Muscle of leg (tissue), 16 donors: ENCODE data around the gene ABHD8. TPM values are rescaled to one million over a fixed set of nuclear protein-coding genes. Genes with fewer than 3 reads are reported as not detected.
A peak's percentile ranks its signal among the peaks of the same experiment; 100 is the strongest.

Experiments
- DNase-seq: peaks from one replicate; pipeline ENCODE4 v3.0.0; 2013
- H3K27ac ChIP-seq: one replicate; pipeline ENCODE4 v1.5.1; 2013; ENCODE audit warnings: mild to moderate bottlenecking, low read length, control low read depth
- H3K27me3 ChIP-seq: one replicate; pipeline ENCODE4 v1.6.1; 2013; ENCODE audit warnings: low read length; ENCODE audit not compliant: control insufficient read depth, insufficient read depth
- H3K36me3 ChIP-seq: one replicate; pipeline ENCODE4 v1.6.1; 2013; ENCODE audit warnings: low read length; ENCODE audit not compliant: control insufficient read depth, insufficient read depth
- H3K4me1 ChIP-seq: one replicate; pipeline ENCODE4 v1.6.1; 2013; ENCODE audit warnings: low read length; ENCODE audit not compliant: control insufficient read depth, insufficient read depth
- H3K4me3 ChIP-seq: one replicate; pipeline ENCODE4 v1.5.1; 2013; ENCODE audit warnings: low read length, control low read depth
- H3K9me3 ChIP-seq: replicated peaks from 2 replicates; pipeline ENCODE4 v1.6.1; 2013; ENCODE audit warnings: low read depth, low read length; ENCODE audit not compliant: control insufficient read depth
- WGBS: methylation state at CpG from one replicate; pipeline ENCODE4 v1.1.5; 2013; ENCODE audit warnings: missing lambda C conversion rate; ENCODE audit not compliant: insufficient coverage; 5-methylcytosine and 5-hydroxymethylcytosine counted together
- long read RNA-seq, 11 donors: transcript quantifications; one replicate each; lab custom pipeline, GENCODE V29; 2026
- polyA plus RNA-seq, 8 donors: library from polyadenylated mRNA; unstranded; fragments of 120-200 nt; gene quantifications; one replicate each; pipeline versions ENCODE4 v1.2.1 to v1.2.3, GENCODE V29; 2013; ENCODE audit warnings: inconsistent platforms in 1 of 8, low replicate concordance in 1 of 8; ENCODE audit not compliant: insufficient read length in 8 of 8, insufficient read depth in 1 of 8
- total RNA-seq: library from RNA; stranded (reverse); fragments of 120-200 nt; gene quantifications from one replicate; pipeline ENCODE4 v1.2.4, GENCODE V29; 2013

The ABHD8 gene
- total RNA-seq (6.1 TPM), polyA plus RNA-seq (10 to 100 TPM in 1 of 8 donors, 1 to 10 TPM in 7; 7.5 to 10.1 (median 8.4) TPM)
- long read RNA-seq, donor 1, partial matches to known transcripts = 7 of 27 reads
- long read RNA-seq, donor 1, other reads (novel, unspliced or antisense) = 19 of 27 reads
- long read RNA-seq, donor 2, partial matches to known transcripts = 0 of 1 reads
- long read RNA-seq, donor 2, other reads (novel, unspliced or antisense) = 0 of 1 reads
- long read RNA-seq, donor 3, transcript ABHD8-201 (5 exons, 2,090 nt) = major isoform, 6 of 6 reads
- long read RNA-seq, donor 3, partial matches to known transcripts = 0 of 6 reads
- long read RNA-seq, donor 3, other reads (novel, unspliced or antisense) = 0 of 6 reads
- long read RNA-seq, donor 4, partial matches to known transcripts = 0 of 28 reads
- long read RNA-seq, donor 4, other reads (novel, unspliced or antisense) = 25 of 28 reads
- long read RNA-seq, donor 5, transcript ABHD8-201 (5 exons, 2,090 nt) = major isoform, 11 of 277 reads
- long read RNA-seq, donor 5, partial matches to known transcripts = 266 of 277 reads
- long read RNA-seq, donor 5, other reads (novel, unspliced or antisense) = 0 of 277 reads
- long read RNA-seq, donor 6, partial matches to known transcripts = 276 of 285 reads
- long read RNA-seq, donor 6, other reads (novel, unspliced or antisense) = 5 of 285 reads
- long read RNA-seq, donor 7, transcript ABHD8-201 (5 exons, 2,090 nt) = major isoform, 6 of 110 reads
- long read RNA-seq, donor 7, partial matches to known transcripts = 104 of 110 reads
- long read RNA-seq, donor 7, other reads (novel, unspliced or antisense) = 0 of 110 reads
- long read RNA-seq, donor 8, partial matches to known transcripts = 0 of 2 reads
- long read RNA-seq, donor 8, other reads (novel, unspliced or antisense) = 0 of 2 reads
- long read RNA-seq, donor 9, partial matches to known transcripts = 0 of 1 reads
- long read RNA-seq, donor 9, other reads (novel, unspliced or antisense) = 0 of 1 reads
- long read RNA-seq, donor 10, partial matches to known transcripts = 56 of 59 reads
- long read RNA-seq, donor 10, other reads (novel, unspliced or antisense) = 0 of 59 reads
- long read RNA-seq, donor 11, partial matches to known transcripts = 0 of 1 reads
- long read RNA-seq, donor 11, other reads (novel, unspliced or antisense) = 0 of 1 reads

- Histone ChIP-seq H3K9me3 (no peaks in the 10 kb centered on the region), H3K27me3 (no peaks in the 10 kb centered on the region), H3K36me3 (peaks cover 1% of the 10 kb centered on the region), H3K27ac (peak within 1 kb of the TSS; percentile 52), H3K4me3 (peak within 1 kb of the TSS; percentile 80), H3K4me1 (peaks cover 29% of the 10 kb centered on the region)
- peak; percentile 98 for DNase-seq
- WGBS = under 1% methylated on average over 51 of the region's 52 CpGs
Measured at GRCh38 chr19:17303167-17303939, at the start of gene ABHD8. Gene ABHD8 (minus strand): TSS chr19:17303425. CDS start chr19:17301616, 1,809 bp downstream.

DNA sequence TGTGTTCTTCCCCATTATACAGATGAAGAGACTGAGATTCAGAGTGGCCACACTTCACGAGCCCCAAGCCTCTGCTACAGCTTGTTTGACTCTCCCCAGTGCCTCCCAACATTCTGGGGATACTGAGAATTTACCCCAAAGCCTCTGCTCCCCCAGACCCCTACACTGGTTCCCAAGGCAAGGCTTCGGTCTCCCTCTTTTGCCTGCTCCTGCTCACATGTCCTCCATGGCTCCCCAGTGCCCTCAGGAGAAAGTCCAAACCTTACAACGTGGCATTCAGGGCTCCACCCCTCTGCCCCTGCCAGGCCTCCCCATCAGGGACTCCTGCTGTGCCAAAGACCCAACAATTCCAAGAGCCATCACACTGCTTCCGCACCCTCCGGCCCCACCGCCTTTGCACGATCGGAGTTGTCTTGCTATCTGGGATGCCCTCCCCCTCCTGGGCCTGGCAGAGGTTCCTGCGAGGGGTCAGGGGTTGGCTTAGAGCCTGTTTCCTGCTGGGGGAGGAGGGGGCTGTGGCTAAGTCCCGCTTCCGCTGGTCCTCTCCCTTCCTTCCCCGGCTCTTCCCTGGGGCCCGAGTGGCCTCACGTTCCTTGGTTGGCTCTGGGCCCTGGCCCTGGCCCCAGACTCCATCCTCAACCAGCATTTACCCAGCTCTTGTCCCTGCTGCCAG, 49.5 kb upstream of the ABHD8 start:
- H3K4me3 ChIP-seq = no peak overlapping the region
- DNase-seq = no peak
- no peaks in the 10 kb centered on the region for H3K36me3 ChIP-seq
- peaks cover 24% of the 10 kb centered on the region for H3K4me1 ChIP-seq
- H3K9me3 ChIP-seq = no peaks in the 10 kb centered on the region
- H3K27me3 ChIP-seq = peaks cover 3% of the 10 kb centered on the region
- 16% methylated on average over 8 of the region's 14 CpGs for WGBS
- H3K27ac ChIP-seq = no peak overlapping the region

- no peaks in the 10 kb centered on the region for H3K9me3 ChIP-seq
- 92% methylated on average over 39 of the region's 45 CpGs for WGBS
- no peak for DNase-seq
- H3K36me3 ChIP-seq = no peaks in the 10 kb centered on the region
- no peak overlapping the region for H3K27ac ChIP-seq
- H3K4me3 ChIP-seq = no peak overlapping the region
- peaks cover 3% of the 10 kb centered on the region for H3K27me3 ChIP-seq
- H3K4me1 ChIP-seq = peaks cover 31% of the 10 kb centered on the region
Measured at GRCh38 chr19:17351815-17352435, 48.7 kb upstream of the ABHD8 start.

DNA sequence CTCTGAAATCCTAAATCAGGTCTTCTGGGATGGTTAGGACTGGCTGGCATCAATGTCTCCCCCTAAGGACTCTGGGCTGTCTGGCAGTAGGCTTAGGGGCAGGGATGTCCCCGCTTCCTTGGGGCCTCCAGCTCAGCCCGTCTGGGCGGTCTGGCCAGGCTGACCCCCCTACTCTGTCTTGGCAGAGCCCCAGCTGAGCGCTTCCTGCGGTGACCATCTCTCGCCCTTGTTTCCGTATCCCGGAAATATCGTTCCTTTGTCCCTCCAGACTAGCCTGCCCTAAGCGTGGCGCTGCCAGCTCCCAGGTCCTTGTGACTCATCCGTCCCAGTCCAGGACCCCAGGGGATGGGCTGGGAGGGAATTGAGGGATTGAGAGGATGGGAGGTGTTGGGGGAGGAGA, 45.5 kb upstream of the ABHD8 start:
- no peaks in the 10 kb centered on the region for H3K9me3 ChIP-seq
- H3K27me3 ChIP-seq = peaks cover 3% of the 10 kb centered on the region
- H3K4me3 ChIP-seq = no peak overlapping the region
- H3K4me1 ChIP-seq = peaks cover 36% of the 10 kb centered on the region
- DNase-seq = peak; percentile 84
- peak overlapping the region; percentile 86 for H3K27ac ChIP-seq
- no peaks in the 10 kb centered on the region for H3K36me3 ChIP-seq
- 2% methylated on average over 6 of the region's 12 CpGs for WGBS

DNA sequence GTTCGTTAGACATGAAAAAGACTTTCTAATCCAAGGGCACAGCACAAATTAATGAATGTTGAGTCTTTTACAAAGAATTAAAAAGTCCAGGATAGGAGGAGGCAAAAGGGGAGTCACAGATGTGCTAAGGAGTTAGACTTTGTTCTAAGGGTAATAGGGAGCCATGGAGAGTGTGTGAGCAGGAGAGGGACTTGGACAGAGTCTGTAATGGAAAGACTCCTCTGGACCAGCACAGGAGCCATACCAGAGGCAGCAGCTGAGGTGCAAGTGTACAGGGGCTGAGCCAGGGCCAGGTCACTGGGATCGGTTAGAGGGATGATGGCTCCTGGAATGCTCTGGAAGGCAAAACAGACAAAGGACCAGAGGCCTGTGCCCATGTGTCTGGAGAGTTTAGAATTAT, 44.7 kb upstream of the ABHD8 start:
- no peak overlapping the region for H3K4me3 ChIP-seq
- WGBS = no CpG with 5 or more reads among the region's 2 CpGs
- peaks cover 3% of the 10 kb centered on the region for H3K27me3 ChIP-seq
- peaks cover 30% of the 10 kb centered on the region for H3K4me1 ChIP-seq
- no peaks in the 10 kb centered on the region for H3K9me3 ChIP-seq
- peak overlapping the region; percentile 86 for H3K27ac ChIP-seq
- no peaks in the 10 kb centered on the region for H3K36me3 ChIP-seq
- no peak for DNase-seq

- H3K4me3 ChIP-seq = no peak overlapping the region
- peak; percentile 63 for DNase-seq
- peaks cover 3% of the 10 kb centered on the region for H3K27me3 ChIP-seq
- peaks cover 27% of the 10 kb centered on the region for H3K4me1 ChIP-seq
- H3K27ac ChIP-seq = peak overlapping the region; percentile 86
- H3K36me3 ChIP-seq = no peaks in the 10 kb centered on the region
- 60% methylated on average over 1 of the region's 6 CpGs for WGBS
- no peaks in the 10 kb centered on the region for H3K9me3 ChIP-seq
Measured at GRCh38 chr19:17347361-17347760, 44.1 kb upstream of the ABHD8 start.

DNA sequence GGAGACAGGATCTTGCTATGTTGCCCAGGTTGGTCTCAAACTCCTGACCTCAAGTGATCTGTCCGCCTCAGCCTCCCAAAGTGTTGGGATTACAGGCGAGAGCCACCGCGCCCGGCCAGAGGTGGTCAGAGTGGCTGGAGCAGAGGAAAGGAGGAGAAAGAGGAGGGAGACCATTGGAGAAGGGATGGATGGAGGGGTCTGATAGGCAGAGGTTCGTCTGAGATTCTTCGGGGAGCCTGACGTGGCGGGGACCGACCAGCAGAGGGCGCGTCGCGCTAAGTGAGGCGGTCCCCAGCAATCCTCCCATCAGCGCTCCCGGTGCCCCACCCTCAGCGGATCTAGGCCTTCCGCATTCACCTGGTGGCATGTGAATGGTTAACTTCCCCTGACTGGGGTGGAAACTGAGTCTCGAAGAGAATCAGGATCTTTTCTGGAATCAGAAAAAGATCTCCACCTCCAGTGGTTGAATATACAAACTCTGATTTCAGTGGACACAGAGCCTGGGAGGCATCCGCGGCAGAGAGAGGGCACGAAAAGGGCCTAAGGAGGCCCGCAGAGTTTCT, 43.0 kb upstream of the ABHD8 start:
- Histone ChIP-seq H3K27ac (peak overlapping the region; percentile 86), H3K27me3 (peaks cover 3% of the 10 kb centered on the region), H3K9me3 (no peaks in the 10 kb centered on the region), H3K4me1 (peaks cover 27% of the 10 kb centered on the region), H3K36me3 (peaks cover 6% of the 10 kb centered on the region), H3K4me3 (no peak overlapping the region)
- DNase-seq = peak; percentile 69
- WGBS = 32% methylated on average over 12 of the region's 24 CpGs

DNA sequence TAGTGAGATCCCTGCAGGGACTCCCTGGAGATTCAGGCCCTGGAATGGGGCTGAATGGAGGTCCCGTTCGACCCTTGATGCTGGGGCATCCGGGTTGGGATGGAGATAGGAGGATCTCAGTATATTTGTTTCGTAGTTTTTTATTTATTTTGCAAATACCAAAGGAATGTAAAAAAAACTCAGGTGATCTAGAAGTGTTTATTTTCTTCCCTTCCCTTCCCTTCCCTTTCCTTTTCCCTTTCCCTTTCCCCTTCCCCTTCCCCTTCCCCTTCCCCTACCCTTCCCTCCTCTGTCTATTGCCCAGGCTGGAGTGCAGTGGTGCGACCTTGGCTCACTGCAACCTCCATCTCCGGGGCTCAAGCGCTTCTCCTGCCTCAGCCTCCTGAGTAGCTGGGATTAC, 38.6 kb upstream of the ABHD8 start:
- Histone ChIP-seq H3K4me3 (no peak overlapping the region), H3K27me3 (no peaks in the 10 kb centered on the region), H3K9me3 (no peaks in the 10 kb centered on the region), H3K4me1 (peaks cover 19% of the 10 kb centered on the region), H3K36me3 (peaks cover 13% of the 10 kb centered on the region), H3K27ac (no peak overlapping the region)
- DNase-seq = no peak
- 80% methylated on average over 3 of the region's 7 CpGs for WGBS
